ENCODE data around the gene DIO2.

Gene DIO2

GRCh38 chr14:80223696-80224465, 12.6 kb upstream of the DIO2 start:
- in situ Hi-C loops (cut with MboI; ENCODE audit: low pct_unique_long_range_greater_than_20kb, low sequenced_read_pairs, unreplicated experiment), result loop anchor here (25.0 kb wide), 1 partner anchor 613 kb away; no protein-coding TSS in a partner anchor
- no peak for TF ChIP-seq CTCF (IDR thresholded peaks at IDR 0.05; ENCODE audit: extremely low read depth, insufficient read depth, missing control alignments)
- DNase-seq (ENCODE audit: low spot score), result no peak

- DNase-seq (ENCODE audit: low spot score), result no peak
Measured at GRCh38 chr14:80216818-80217217, 5.5 kb upstream of the DIO2 start.

GRCh38 chr14:80215756-80216581, 4.7 kb upstream of the DIO2 start:
- TF ChIP-seq CTCF (IDR thresholded peaks at IDR 0.05; ENCODE audit: extremely low read depth, insufficient read depth, missing control alignments), result no peak
- in situ Hi-C loops (cut with MboI; ENCODE audit: low pct_unique_long_range_greater_than_20kb, low sequenced_read_pairs, unreplicated experiment), result loop anchor here (25.0 kb wide), 1 partner anchor 621 kb away; no protein-coding TSS in a partner anchor
- DNase-seq (ENCODE audit: low spot score), result no peak

More at GRCh38 chr14:80216818-80217217, 5.5 kb upstream of the DIO2 start:
- TF ChIP-seq CTCF (IDR thresholded peaks at IDR 0.05; ENCODE audit: extremely low read depth, insufficient read depth, missing control alignments), result no peak
- in situ Hi-C loops (cut with MboI; ENCODE audit: low pct_unique_long_range_greater_than_20kb, low sequenced_read_pairs, unreplicated experiment), result loop anchor here (25.0 kb wide), 1 partner anchor 620 kb away; no protein-coding TSS in a partner anchor

GRCh38 chr14:80215081-80215480, 3.8 kb upstream of the DIO2 start:
- in situ Hi-C loops (cut with MboI; ENCODE audit: low pct_unique_long_range_greater_than_20kb, low sequenced_read_pairs, unreplicated experiment), result loop anchor here (25.0 kb wide), 1 partner anchor 622 kb away; no protein-coding TSS in a partner anchor

GRCh38 chr14:80213602-80214001, 2.3 kb upstream of the DIO2 start:
- DNase-seq (ENCODE audit: low spot score), result peak; percentile 20
- TF ChIP-seq CTCF (IDR thresholded peaks at IDR 0.05; ENCODE audit: extremely low read depth, insufficient read depth, missing control alignments), result peak; percentile 57
- in situ Hi-C loops (cut with MboI; ENCODE audit: low pct_unique_long_range_greater_than_20kb, low sequenced_read_pairs, unreplicated experiment), result loop anchor here (25.0 kb wide), 1 partner anchor 624 kb away; no protein-coding TSS in a partner anchor

More at GRCh38 chr14:80215081-80215480, 3.8 kb upstream of the DIO2 start:
- no peak for TF ChIP-seq CTCF (IDR thresholded peaks at IDR 0.05; ENCODE audit: extremely low read depth, insufficient read depth, missing control alignments)
- no peak for DNase-seq (ENCODE audit: low spot score)

GRCh38 chr14:80212023-80212397, 706 bp upstream of the DIO2 start:
- TF ChIP-seq CTCF (IDR thresholded peaks at IDR 0.05; ENCODE audit: extremely low read depth, insufficient read depth, missing control alignments), result no peak
- peak; percentile 14 for DNase-seq (ENCODE audit: low spot score)
- in situ Hi-C loops (cut with MboI; ENCODE audit: low pct_unique_long_range_greater_than_20kb, low sequenced_read_pairs, unreplicated experiment), result loop anchor here (25.0 kb wide), 1 partner anchor 625 kb away; no protein-coding TSS in a partner anchor
